Bronchial epithelial cell (primary cell): Measurements from ENCODE around the gene LSP1. TPM values are rescaled to one million over a fixed set of nuclear protein-coding genes. Genes with fewer than 3 reads are reported as not detected.

Source experiments
- DNase-seq: peaks from one replicate; pipeline ENCODE4 v3.0.0-alpha.2; 2010; ENCODE audit warnings: low read depth
- FAIRE-seq: peaks from 2 replicates; lab custom pipeline; 2011; peaks lifted over from hg19 to GRCh38; lab: Jason Lieb, UNC
- H3K27me3 ChIP-seq: 2 replicates; pipeline ENCODE4 v1.5.1; 2011; ENCODE audit warnings: low read length; ENCODE audit not compliant: control insufficient read depth, insufficient read depth
- H3K36me3 ChIP-seq: 2 replicates; pipeline ENCODE4 v1.5.1; 2011; ENCODE audit warnings: low read length; ENCODE audit not compliant: control insufficient read depth, insufficient read depth
- H3K4me3 ChIP-seq: 2 replicates; pipeline ENCODE4 v1.5.1; 2011; ENCODE audit warnings: mild to moderate bottlenecking, low read depth, low read length, control low read depth
- CTCF ChIP-seq: IDR thresholded peaks from 2 replicates; pipeline ENCODE4 v1.5.1; 2011; ENCODE audit warnings: mild to moderate bottlenecking, moderate library complexity, low read length, control low read depth, inconsistent platforms; ENCODE audit not compliant: insufficient read depth, severe bottlenecking
- total RNA-seq: library from RNA; depleted of rRNA; stranded (reverse); fragments of >200 nt; gene quantifications from 2 replicates; pipeline ENCODE4 v1.2.1, GENCODE V29; 2014

The LSP1 gene
- total RNA-seq, 1 donor from 2014 or later: 0.26 TPM

GRCh38 chr11:1826552-1827094, 26.3 kb upstream of the LSP1 start:
- no peak for FAIRE-seq
- H3K4me3 ChIP-seq: no peak overlapping the region
- no peaks in the 10 kb centered on the region for H3K27me3 ChIP-seq
- H3K36me3 ChIP-seq: no peaks in the 10 kb centered on the region
- peak; percentile 56 for DNase-seq
- TF ChIP-seq CTCF: peak; percentile 68

- FAIRE-seq: no peak
- Histone ChIP-seq H3K27me3 (no peaks in the 10 kb centered on the region), H3K36me3 (no peaks in the 10 kb centered on the region), H3K4me3 (no peak overlapping the region)
- peak; percentile 64 for DNase-seq
- no peak for TF ChIP-seq CTCF
Observed at GRCh38 chr11:1827095-1827813, 25.6 kb upstream of the LSP1 start.

GRCh38 chr11:1827931-1828330, 25.0 kb upstream of the LSP1 start:
- TF ChIP-seq CTCF: no peak
- H3K36me3 ChIP-seq: no peaks in the 10 kb centered on the region
- H3K4me3 ChIP-seq: no peak overlapping the region
- H3K27me3 ChIP-seq: no peaks in the 10 kb centered on the region
- no peak for FAIRE-seq
- no peak for DNase-seq

GRCh38 chr11:1828542-1828941, 24.3 kb upstream of the LSP1 start:
- no peak for TF ChIP-seq CTCF
- H3K27me3 ChIP-seq: no peaks in the 10 kb centered on the region
- H3K36me3 ChIP-seq: no peaks in the 10 kb centered on the region
- DNase-seq (no peak), FAIRE-seq (no peak)
- no peak overlapping the region for H3K4me3 ChIP-seq

- peak; percentile 74 for DNase-seq
- TF ChIP-seq CTCF: no peak
- Histone ChIP-seq H3K27me3 (no peaks in the 10 kb centered on the region), H3K36me3 (no peaks in the 10 kb centered on the region), H3K4me3 (no peak overlapping the region)
- FAIRE-seq: peak; percentile 89
Observed at GRCh38 chr11:1829039-1829820, 23.7 kb upstream of the LSP1 start.
